Suprapubic skin (tissue), 4 donors: ENCODE results near the gene STK36. TPM values are rescaled to one million over a fixed set of nuclear protein-coding genes. Genes with fewer than 3 reads are reported as not detected.
"Not testable (repeated sequence)": the region's sequence is repeated elsewhere in the genome, so short reads cannot be mapped to it uniquely, and the experiment has no call there.

Experiments
- DNase-seq, 2 donors: peaks; one replicate each; pipeline ENCODE4 v3.0.0-alpha.2; 2019; ENCODE audit warnings: low spot score in 2 of 2
- H3K27ac ChIP-seq: fragments of 200-600 bp; sonication (generic); one replicate; pipeline ENCODE4 v1.5.1; 2019
- H3K27me3 ChIP-seq: fragments of 200-600 bp; sonication (generic); one replicate; pipeline ENCODE4 v1.5.1; 2019
- H3K36me3 ChIP-seq: fragments of 200-600 bp; sonication (generic); one replicate; pipeline ENCODE4 v1.5.1; 2019
- H3K4me1 ChIP-seq: fragments of 200-600 bp; sonication (generic); one replicate; pipeline ENCODE4 v1.5.1; 2019
- H3K4me3 ChIP-seq: fragments of 200-600 bp; sonication (generic); one replicate; pipeline ENCODE4 v1.5.1; 2019; ENCODE audit warnings: mild to moderate bottlenecking
- H3K9me3 ChIP-seq: fragments of 200-600 bp; sonication (generic); one replicate; pipeline ENCODE4 v1.5.1; 2019
- EP300 ChIP-seq: sonication (generic); formaldehyde crosslinking; IDR thresholded peaks from one replicate; pipeline ENCODE4 v1.6.1; 2017; ENCODE audit warnings: antibody characterized with exemption
- POLR2A ChIP-seq, 2 donors: fragments of 450-650 bp; IDR thresholded peaks; one replicate each; pipeline ENCODE4 v1.6.1; 2017; ENCODE audit warnings: antibody characterized with exemption in 2 of 2, mild to moderate bottlenecking in 2 of 2, moderate library complexity in 2 of 2
- POLR2AphosphoS5 ChIP-seq, 3 donors: sonication (generic); formaldehyde crosslinking; IDR thresholded peaks; one replicate each; pipeline ENCODE4 v1.6.1; 2017; ENCODE audit warnings: antibody characterized with exemption in 3 of 3
- WGBS: methylation state at CpG from one replicate; pipeline ENCODE4 v1.1.5; 2018; 5-methylcytosine and 5-hydroxymethylcytosine counted together
- total RNA-seq, 4 donors: library from RNA; depleted of rRNA; stranded (reverse); fragments of >200 nt; gene quantifications; one replicate each; pipeline ENCODE4 v1.1.0, GENCODE V29; 2016
- TF ChIP-seq, protein P1 (sequence below), 2 donors: fragments of 200-600 bp in 1 of 2; fragments of 450-650 bp in 1 of 2; sonication (generic) in 1 of 2; IDR thresholded peaks; one replicate each; pipeline ENCODE4 v1.5.1; 2016 to 2019; ENCODE audit warnings: antibody characterized with exemption in 2 of 2, mild to moderate bottlenecking in 1 of 2, moderate library complexity in 1 of 2

Gene STK36
- total RNA-seq, 4 donors from 2014 or later: 20.7 to 43.4 (median 21.9) TPM

DNA sequence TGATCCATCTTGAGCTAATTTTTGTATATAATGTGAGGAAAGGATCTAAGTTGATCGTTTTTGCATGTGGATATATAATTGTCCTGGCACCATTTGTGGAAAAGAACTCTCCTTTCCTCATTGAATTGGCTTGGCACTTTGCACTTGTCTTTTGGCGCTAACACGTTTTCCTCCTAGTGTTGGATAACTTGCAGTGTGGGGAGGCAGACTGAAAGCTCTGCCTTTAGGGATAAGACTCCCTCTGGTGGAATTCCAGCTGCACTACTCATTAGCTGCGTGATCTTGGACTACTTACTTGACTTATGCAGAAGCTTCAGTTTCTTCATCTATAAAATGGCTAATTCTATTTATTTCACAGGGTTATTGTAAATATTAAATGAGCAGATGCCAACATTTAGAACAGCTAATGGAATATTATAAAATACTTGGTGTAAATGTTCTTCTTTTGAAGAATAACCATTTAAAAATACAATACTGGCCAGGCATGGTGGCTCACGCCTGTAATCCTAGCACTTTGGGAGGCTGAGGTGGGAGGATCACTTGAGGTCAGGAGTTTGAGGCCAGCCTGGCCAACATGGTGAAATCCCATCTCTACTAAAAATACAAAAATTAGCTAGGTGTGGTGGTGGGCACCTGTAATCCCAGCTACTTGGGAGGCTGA is 15.6 kb downstream of the STK36 start:
- DNase-seq, H3K4me1 ChIP-seq, H3K27me3 ChIP-seq, H3K4me3 ChIP-seq, H3K27ac ChIP-seq, H3K9me3 ChIP-seq: not testable (repeated sequence)
- 19% methylated on average over 5 of the region's 5 CpGs for WGBS
- peaks cover 19% of the 10 kb centered on the region for H3K36me3 ChIP-seq
- TF ChIP-seq, protein P1, sequence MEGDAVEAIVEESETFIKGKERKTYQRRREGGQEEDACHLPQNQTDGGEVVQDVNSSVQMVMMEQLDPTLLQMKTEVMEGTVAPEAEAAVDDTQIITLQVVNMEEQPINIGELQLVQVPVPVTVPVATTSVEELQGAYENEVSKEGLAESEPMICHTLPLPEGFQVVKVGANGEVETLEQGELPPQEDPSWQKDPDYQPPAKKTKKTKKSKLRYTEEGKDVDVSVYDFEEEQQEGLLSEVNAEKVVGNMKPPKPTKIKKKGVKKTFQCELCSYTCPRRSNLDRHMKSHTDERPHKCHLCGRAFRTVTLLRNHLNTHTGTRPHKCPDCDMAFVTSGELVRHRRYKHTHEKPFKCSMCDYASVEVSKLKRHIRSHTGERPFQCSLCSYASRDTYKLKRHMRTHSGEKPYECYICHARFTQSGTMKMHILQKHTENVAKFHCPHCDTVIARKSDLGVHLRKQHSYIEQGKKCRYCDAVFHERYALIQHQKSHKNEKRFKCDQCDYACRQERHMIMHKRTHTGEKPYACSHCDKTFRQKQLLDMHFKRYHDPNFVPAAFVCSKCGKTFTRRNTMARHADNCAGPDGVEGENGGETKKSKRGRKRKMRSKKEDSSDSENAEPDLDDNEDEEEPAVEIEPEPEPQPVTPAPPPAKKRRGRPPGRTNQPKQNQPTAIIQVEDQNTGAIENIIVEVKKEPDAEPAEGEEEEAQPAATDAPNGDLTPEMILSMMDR (IDR thresholded peaks at IDR 0.05): peak; percentile 78 to 82

- no peaks in the 10 kb centered on the region for H3K27me3 ChIP-seq
- H3K9me3 ChIP-seq: no peaks in the 10 kb centered on the region
- peaks cover 43% of the 10 kb centered on the region for H3K36me3 ChIP-seq
- TF ChIP-seq POLR2A (IDR thresholded peaks at IDR 0.05) (no peak), POLR2AphosphoS5 (IDR thresholded peaks at IDR 0.05) (no peak), EP300 (no peak)
- TF ChIP-seq, protein P1 (IDR thresholded peaks at IDR 0.05): no peak
- DNase-seq: no peak
- no peak overlapping the region for H3K27ac ChIP-seq
- H3K4me3 ChIP-seq: no peak overlapping the region
- H3K4me1 ChIP-seq: no peaks in the 10 kb centered on the region
Measured at GRCh38 chr2:218691234-218691633, 19.3 kb downstream of the STK36 start.

DNA sequence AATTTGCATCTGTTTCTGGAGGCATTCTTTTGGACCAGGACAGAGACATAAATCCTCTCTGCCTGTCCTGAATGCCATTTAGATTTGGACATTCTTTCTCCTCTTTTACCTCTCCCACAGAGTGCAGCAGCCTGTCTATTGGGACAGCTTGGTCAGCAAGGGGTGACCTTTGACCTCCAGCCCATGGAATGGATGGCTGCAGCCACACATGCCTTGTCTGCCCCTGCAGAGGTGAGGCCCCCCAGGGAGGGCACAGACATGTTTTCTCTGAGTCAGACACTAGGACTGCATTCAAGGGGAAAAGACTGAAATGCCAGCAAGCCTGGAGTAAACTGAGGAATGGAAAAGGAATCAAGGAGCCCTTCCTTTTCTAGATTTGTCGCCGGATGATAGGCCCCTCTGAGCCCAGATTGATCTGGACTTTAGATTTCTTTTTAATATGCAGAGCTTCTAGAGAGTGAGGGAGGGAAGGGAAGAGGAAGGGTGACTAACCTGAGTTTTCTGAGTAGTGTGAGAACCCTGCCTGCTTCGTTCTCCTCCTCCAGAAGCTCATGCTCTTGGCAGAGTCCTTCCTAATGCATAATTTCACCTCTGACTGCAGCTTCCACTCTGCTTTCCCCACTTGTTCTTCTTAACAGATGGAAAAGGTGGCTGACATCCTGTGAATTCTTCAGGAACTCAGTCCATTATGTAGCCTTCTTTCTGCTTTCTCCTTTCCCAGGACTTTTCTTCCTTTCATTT is 22.7 kb downstream of the STK36 start:
- Histone ChIP-seq H3K4me3 (no peak overlapping the region), H3K27me3 (no peaks in the 10 kb centered on the region), H3K9me3 (no peaks in the 10 kb centered on the region), H3K4me1 (no peaks in the 10 kb centered on the region), H3K36me3 (peaks cover 65% of the 10 kb centered on the region), H3K27ac (no peak overlapping the region)
- DNase-seq: no peak
- WGBS: 92% methylated on average over 3 of the region's 3 CpGs
- TF ChIP-seq POLR2A (IDR thresholded peaks at IDR 0.05) (no peak), POLR2AphosphoS5 (IDR thresholded peaks at IDR 0.05) (no peak), EP300 (no peak)
- TF ChIP-seq, protein P1 (IDR thresholded peaks at IDR 0.05): no peak

DNA sequence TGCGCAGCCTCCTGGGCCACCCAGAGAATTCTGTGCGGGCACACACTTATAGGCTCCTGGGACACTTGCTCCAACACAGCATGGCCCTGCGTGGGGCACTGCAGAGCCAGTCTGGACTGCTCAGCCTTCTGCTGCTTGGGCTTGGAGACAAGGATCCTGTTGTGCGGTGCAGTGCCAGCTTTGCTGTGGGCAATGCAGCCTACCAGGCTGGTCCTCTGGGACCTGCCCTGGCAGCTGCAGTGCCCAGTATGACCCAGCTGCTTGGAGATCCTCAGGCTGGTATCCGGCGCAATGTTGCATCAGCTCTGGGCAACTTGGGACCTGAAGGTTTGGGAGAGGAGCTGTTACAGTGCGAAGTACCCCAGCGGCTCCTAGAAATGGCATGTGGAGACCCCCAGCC is 27.0 kb downstream of the STK36 start:
- no peaks in the 10 kb centered on the region for H3K27me3 ChIP-seq
- no peaks in the 10 kb centered on the region for H3K4me1 ChIP-seq
- H3K27ac ChIP-seq: no peak overlapping the region
- WGBS: 88% methylated on average over 5 of the region's 8 CpGs
- no peaks in the 10 kb centered on the region for H3K9me3 ChIP-seq
- peaks cover 40% of the 10 kb centered on the region for H3K36me3 ChIP-seq
- no peak for TF ChIP-seq POLR2AphosphoS5 (IDR thresholded peaks at IDR 0.05)
- TF ChIP-seq POLR2A (IDR thresholded peaks at IDR 0.05): no peak
- TF ChIP-seq, protein P1 (IDR thresholded peaks at IDR 0.05): no peak
- no peak overlapping the region for H3K4me3 ChIP-seq
- DNase-seq: no peak

GRCh38 chr2:218701806-218702205 is 29.9 kb downstream of the STK36 start:
- no peak overlapping the region for H3K4me3 ChIP-seq
- no peak for DNase-seq
- no peaks in the 10 kb centered on the region for H3K9me3 ChIP-seq
- H3K27ac ChIP-seq: no peak overlapping the region
- WGBS: 76% methylated on average over 2 of the region's 2 CpGs
- H3K4me1 ChIP-seq: no peaks in the 10 kb centered on the region
- no peaks in the 10 kb centered on the region for H3K27me3 ChIP-seq
- TF ChIP-seq, protein P1 (IDR thresholded peaks at IDR 0.05): no peak
- no peak for TF ChIP-seq EP300
- H3K36me3 ChIP-seq: peaks cover 22% of the 10 kb centered on the region
